Measurements from ENCODE around the gene BCAS4. TPM values are rescaled to one million over a fixed set of nuclear protein-coding genes. Genes with fewer than 3 reads are reported as not detected.
A peak's percentile ranks its signal among the peaks of the same experiment; 100 is the strongest.

BCAS4 gene
- total RNA-seq, 4 donors from 2014 or later: 0.66 to 91.6 (median 1.9) TPM

GRCh38 chr20:50874758-50875665 lies 80.2 kb downstream of the BCAS4 start:
- no peak for TF ChIP-seq CTCF (IDR thresholded peaks at IDR 0.05)
- TF ChIP-seq POLR2A (IDR thresholded peaks at IDR 0.05): no peak
- no peak overlapping the region for H3K27ac ChIP-seq
- peak in 1 of 3 donors; percentile 29 for DNase-seq
- H3K9me3 ChIP-seq: no peaks in the 10 kb centered on the region
- no peaks in the 10 kb centered on the region for H3K27me3 ChIP-seq
- H3K4me1 ChIP-seq: no peaks in the 10 kb centered on the region
- no peaks in the 10 kb centered on the region for H3K36me3 ChIP-seq
- no peak overlapping the region for H3K4me3 ChIP-seq

- no peak overlapping the region for H3K4me3 ChIP-seq
- H3K27ac ChIP-seq: no peak overlapping the region
- H3K36me3 ChIP-seq: no peaks in the 10 kb centered on the region
- H3K9me3 ChIP-seq: no peaks in the 10 kb centered on the region
- TF ChIP-seq CTCF (IDR thresholded peaks at IDR 0.05) (no peak), POLR2A (IDR thresholded peaks at IDR 0.05) (no peak)
- no peaks in the 10 kb centered on the region for H3K4me1 ChIP-seq
- no peaks in the 10 kb centered on the region for H3K27me3 ChIP-seq
- DNase-seq: peak in 1 of 3 donors; percentile 24
Measured at GRCh38 chr20:50876063-50876685, 81.3 kb downstream of the BCAS4 start.

- peak in 1 of 3 donors; percentile 24 for DNase-seq
- Histone ChIP-seq H3K36me3 (no peaks in the 10 kb centered on the region), H3K4me1 (no peaks in the 10 kb centered on the region), H3K9me3 (no peaks in the 10 kb centered on the region), H3K27me3 (no peaks in the 10 kb centered on the region), H3K27ac (no peak overlapping the region), H3K4me3 (no peak overlapping the region)
- no peak for TF ChIP-seq POLR2A (IDR thresholded peaks at IDR 0.05)
- TF ChIP-seq CTCF (IDR thresholded peaks at IDR 0.05): no peak
Measured at GRCh38 chr20:50876816-50877215, 82.0 kb downstream of the BCAS4 start.

- no peak for DNase-seq
Measured at GRCh38 chr20:50877232-50877743, 82.4 kb downstream of the BCAS4 start.

More at GRCh38 chr20:50877232-50877743, 82.4 kb downstream of the BCAS4 start:
- no peaks in the 10 kb centered on the region for H3K36me3 ChIP-seq
- H3K27me3 ChIP-seq: no peaks in the 10 kb centered on the region
- TF ChIP-seq POLR2A (IDR thresholded peaks at IDR 0.05) (no peak), CTCF (IDR thresholded peaks at IDR 0.05) (no peak)
- H3K27ac ChIP-seq: no peak overlapping the region
- no peaks in the 10 kb centered on the region for H3K9me3 ChIP-seq
- H3K4me3 ChIP-seq: no peak overlapping the region
- no peaks in the 10 kb centered on the region for H3K4me1 ChIP-seq
